ENCODE results near the gene TIMP1. TPM values are rescaled to one million over a fixed set of nuclear protein-coding genes. Genes with fewer than 3 reads are reported as not detected.

TIMP1 gene
- total and polyA plus RNA-seq, 10 of the 15 experiments (the other 5 are each of a cell fraction or from before 2014, with no cell fraction given) = 101 to 341 (median 134) TPM

GRCh38 chrX:47581731-47582647 is at the start of gene TIMP1 (continued):
- TF ChIP-seq ZBTB11 (CRISPR knock-in tag; IDR thresholded peaks at IDR 0.05) (no peak), CHD2 (IDR thresholded peaks at IDR 0.05; ENCODE audit: borderline replicate concordance, low read depth, low read length) (no peak), DPF2 (IDR thresholded peaks at IDR 0.05) (peak; percentile 77), ZBTB4 (CRISPR knock-in tag; IDR thresholded peaks at IDR 0.05) (no peak), RAD51 (IDR thresholded peaks at IDR 0.05) (no peak), KDM1A (IDR thresholded peaks at IDR 0.05; ENCODE audit: borderline replicate concordance) (no peak), SP1 (IDR thresholded peaks at IDR 0.05; ENCODE audit: low read depth, low read length) (peak; percentile 56), ZNF687 (IDR thresholded peaks at IDR 0.05) (peak; percentile 50; the same call in 1 of the 2 replicates), EED (IDR thresholded peaks at IDR 0.05; ENCODE audit: low read depth) (peak; percentile 77), STAT1 (conservative IDR thresholded peaks at IDR 0.05) (no peak), JUND (IDR thresholded peaks at IDR 0.05; ENCODE audit: low read depth, low read length) (peak; percentile 36; the same call in 1 of the 2 replicates), PKNOX1 (IDR thresholded peaks at IDR 0.05) (peak; percentile 87), SUPT20H (IDR thresholded peaks at IDR 0.05; ENCODE audit: borderline replicate concordance, control insufficient read depth, low read depth, low read length) (no peak), EP300 (IDR thresholded peaks at IDR 0.05; ENCODE audit: borderline replicate concordance in 1 of 2, control insufficient read depth in 1 of 2, low read depth in 2 of 2, low read length in 2 of 2) (no peak), SMAD5 (IDR thresholded peaks at IDR 0.05; ENCODE audit: low read depth) (0 out of 2 replicates have a peak, but pooled peaks have one; percentile 45)

All from GM12878 (cell line).